Measurements from ENCODE around the gene AEBP2. TPM values are rescaled to one million over a fixed set of nuclear protein-coding genes. Genes with fewer than 3 reads are reported as not detected.

The AEBP2 gene
- total RNA-seq, 1 donor from 2014 or later = 64.9 TPM

DNA sequence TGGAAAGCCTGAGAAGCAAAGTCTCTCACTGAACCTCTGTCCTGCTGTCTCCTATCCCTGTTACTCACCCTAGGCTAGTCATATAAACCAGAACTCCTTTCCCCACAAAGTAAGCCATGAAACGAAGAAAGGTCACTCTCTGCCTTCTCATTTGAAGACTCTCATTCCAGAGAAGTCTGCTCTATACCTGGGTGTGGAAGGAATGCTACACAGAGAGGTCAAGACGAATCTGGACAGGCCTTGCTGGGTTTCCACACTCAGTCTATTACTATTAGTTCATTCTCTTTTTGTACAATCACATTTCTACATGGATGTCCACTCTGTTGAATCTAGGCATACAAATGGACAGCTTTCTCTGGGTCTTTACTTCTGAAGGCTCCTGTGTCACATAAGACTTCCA, 2.4 kb upstream of the AEBP2 start:
- peaks cover 13% of the 10 kb centered on the region for H3K4me1 Mint-ChIP-seq (ENCODE audit: low read depth)
- H3K27ac Mint-ChIP-seq = no peak overlapping the region
- TF ChIP-seq, protein P1, sequence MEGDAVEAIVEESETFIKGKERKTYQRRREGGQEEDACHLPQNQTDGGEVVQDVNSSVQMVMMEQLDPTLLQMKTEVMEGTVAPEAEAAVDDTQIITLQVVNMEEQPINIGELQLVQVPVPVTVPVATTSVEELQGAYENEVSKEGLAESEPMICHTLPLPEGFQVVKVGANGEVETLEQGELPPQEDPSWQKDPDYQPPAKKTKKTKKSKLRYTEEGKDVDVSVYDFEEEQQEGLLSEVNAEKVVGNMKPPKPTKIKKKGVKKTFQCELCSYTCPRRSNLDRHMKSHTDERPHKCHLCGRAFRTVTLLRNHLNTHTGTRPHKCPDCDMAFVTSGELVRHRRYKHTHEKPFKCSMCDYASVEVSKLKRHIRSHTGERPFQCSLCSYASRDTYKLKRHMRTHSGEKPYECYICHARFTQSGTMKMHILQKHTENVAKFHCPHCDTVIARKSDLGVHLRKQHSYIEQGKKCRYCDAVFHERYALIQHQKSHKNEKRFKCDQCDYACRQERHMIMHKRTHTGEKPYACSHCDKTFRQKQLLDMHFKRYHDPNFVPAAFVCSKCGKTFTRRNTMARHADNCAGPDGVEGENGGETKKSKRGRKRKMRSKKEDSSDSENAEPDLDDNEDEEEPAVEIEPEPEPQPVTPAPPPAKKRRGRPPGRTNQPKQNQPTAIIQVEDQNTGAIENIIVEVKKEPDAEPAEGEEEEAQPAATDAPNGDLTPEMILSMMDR (IDR thresholded peaks at IDR 0.05; ENCODE audit: unreplicated experiment) = no peak
- peaks cover 22% of the 10 kb centered on the region for H3K27me3 Mint-ChIP-seq
- peaks cover 3% of the 10 kb centered on the region for H3K9me3 Mint-ChIP-seq (ENCODE audit: low read depth)
- no peak overlapping the region for H3K4me3 Mint-ChIP-seq (ENCODE audit: low read depth)
- peaks cover 4% of the 10 kb centered on the region for H3K36me3 Mint-ChIP-seq (ENCODE audit: insufficient read depth)
- no peak for DNase-seq (ENCODE audit: low spot score, unreplicated experiment)

DNA sequence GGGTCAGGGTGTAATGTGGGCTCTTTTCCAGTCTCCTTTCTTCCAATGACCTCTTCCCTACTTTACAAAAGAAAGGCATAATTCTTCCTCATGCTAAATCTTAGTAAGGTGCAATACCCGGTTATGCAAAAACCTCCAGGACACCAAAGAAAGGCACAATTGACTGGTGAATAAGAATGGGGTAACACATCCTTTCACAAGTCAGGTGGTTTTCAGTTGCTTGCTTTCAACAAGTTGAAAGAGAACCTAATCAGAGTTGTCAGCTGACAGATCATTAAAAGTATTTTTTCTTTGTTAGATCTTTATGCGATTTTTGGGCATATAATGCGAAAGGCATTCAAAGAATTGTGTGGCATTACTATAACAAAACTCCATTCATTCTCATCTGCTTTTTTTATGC, 1.3 kb upstream of the AEBP2 start:
- Mint-ChIP-seq H3K4me3 (ENCODE audit: low read depth) (peak overlapping the region; percentile 32), H3K27me3 (peaks cover 22% of the 10 kb centered on the region), H3K4me1 (ENCODE audit: low read depth) (peaks cover 17% of the 10 kb centered on the region), H3K36me3 (ENCODE audit: insufficient read depth) (peaks cover 5% of the 10 kb centered on the region), H3K9me3 (ENCODE audit: low read depth) (peaks cover 3% of the 10 kb centered on the region), H3K27ac (no peak overlapping the region)
- TF ChIP-seq, protein P1 (IDR thresholded peaks at IDR 0.05; ENCODE audit: unreplicated experiment) = no peak
- DNase-seq (ENCODE audit: low spot score, unreplicated experiment) = no peak

DNA sequence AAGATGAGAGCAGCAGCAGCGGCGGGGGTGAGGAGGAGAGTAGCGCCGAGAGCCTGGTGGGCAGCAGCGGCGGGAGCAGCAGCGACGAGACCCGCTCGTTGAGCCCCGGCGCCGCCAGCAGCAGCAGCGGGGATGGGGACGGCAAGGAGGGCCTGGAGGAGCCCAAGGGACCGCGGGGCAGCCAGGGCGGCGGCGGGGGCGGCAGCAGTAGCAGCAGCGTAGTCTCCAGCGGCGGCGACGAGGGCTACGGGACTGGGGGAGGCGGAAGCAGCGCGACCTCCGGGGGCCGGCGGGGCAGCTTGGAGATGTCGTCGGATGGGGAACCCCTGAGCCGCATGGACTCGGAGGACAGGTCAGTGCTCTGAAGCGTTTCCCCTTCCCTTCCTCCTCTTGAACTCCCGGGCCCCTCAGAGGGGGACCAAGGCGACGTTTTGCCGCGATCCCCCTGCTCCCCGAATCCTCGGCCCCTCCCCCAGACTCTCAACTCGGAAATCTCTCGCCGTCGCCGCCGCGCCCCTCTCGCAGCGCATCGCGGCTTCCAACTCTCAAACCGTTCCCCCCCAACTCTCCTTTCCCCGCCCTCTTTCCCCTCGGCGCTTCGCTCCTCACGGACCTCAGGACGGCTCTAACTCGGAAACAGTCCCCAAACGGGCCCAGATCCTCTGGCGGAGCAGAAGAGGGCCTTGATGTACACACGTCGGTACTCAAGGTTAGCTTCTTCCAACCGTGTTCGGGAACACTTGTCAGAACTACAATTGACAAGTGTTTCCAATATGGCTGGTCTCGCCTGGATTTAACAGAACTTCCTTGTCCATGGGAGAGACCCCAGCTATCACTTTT, 947 bp downstream of the AEBP2 start:
- peaks cover 22% of the 10 kb centered on the region for H3K27me3 Mint-ChIP-seq
- TF ChIP-seq, protein P1 (IDR thresholded peaks at IDR 0.05; ENCODE audit: unreplicated experiment) = no peak
- H3K27ac Mint-ChIP-seq = peak overlapping the region; percentile 98
- H3K4me1 Mint-ChIP-seq (ENCODE audit: low read depth) = peaks cover 25% of the 10 kb centered on the region
- peaks cover 3% of the 10 kb centered on the region for H3K9me3 Mint-ChIP-seq (ENCODE audit: low read depth)
- DNase-seq (ENCODE audit: low spot score, unreplicated experiment) = peak; percentile 53
- peaks cover 12% of the 10 kb centered on the region for H3K36me3 Mint-ChIP-seq (ENCODE audit: insufficient read depth)
- H3K4me3 Mint-ChIP-seq (ENCODE audit: low read depth) = peak overlapping the region; percentile 98

DNA sequence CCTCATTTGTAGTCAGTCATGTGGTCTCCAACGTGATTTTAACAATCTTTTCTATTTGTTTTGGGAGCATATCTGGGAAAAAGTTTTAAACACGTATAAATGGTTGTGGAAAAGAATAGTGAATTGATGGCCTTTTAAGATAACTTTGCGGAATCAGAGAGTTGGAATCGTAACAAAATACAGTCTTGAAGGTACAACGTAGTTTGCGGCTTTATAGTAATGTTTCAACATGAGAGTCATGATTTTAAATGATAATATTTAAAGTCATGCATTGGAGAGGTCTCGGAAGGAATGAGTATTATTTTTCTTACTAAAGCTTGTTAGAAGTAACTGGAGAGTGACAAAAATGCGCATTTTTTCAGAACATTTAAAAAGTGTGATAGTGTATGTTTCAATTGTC, 1.6 kb downstream of the AEBP2 start:
- peaks cover 27% of the 10 kb centered on the region for H3K4me1 Mint-ChIP-seq (ENCODE audit: low read depth)
- peak overlapping the region; percentile 98 for H3K27ac Mint-ChIP-seq
- H3K36me3 Mint-ChIP-seq (ENCODE audit: insufficient read depth) = peaks cover 15% of the 10 kb centered on the region
- H3K4me3 Mint-ChIP-seq (ENCODE audit: low read depth) = peak overlapping the region; percentile 98
- H3K27me3 Mint-ChIP-seq = peaks cover 19% of the 10 kb centered on the region
- TF ChIP-seq, protein P1 (IDR thresholded peaks at IDR 0.05; ENCODE audit: unreplicated experiment) = no peak
- no peak for DNase-seq (ENCODE audit: low spot score, unreplicated experiment)
- H3K9me3 Mint-ChIP-seq (ENCODE audit: low read depth) = peaks cover 3% of the 10 kb centered on the region

DNA sequence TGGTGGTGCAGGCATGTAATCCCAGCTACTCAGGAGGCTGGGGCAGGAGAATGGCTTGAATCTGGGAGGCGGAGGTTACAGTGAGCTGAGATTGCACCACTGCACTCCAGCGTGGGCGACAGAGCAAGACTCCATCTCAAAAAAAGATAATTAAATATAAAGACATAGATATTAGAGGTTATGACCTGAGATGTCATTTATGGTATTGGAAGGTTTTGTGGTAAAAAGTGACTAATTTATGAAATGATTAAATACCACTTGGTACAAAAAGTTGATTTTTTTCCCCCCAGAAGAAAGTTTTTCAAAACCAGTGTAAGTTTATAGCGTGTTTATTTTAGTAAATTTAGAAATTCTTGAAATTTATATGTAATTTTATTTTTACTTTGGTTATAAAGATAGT, 4.3 kb downstream of the AEBP2 start:
- H3K36me3 Mint-ChIP-seq (ENCODE audit: insufficient read depth) = peaks cover 18% of the 10 kb centered on the region
- peaks cover 3% of the 10 kb centered on the region for H3K9me3 Mint-ChIP-seq (ENCODE audit: low read depth)
- H3K4me3 Mint-ChIP-seq (ENCODE audit: low read depth) = no peak overlapping the region
- no peak for DNase-seq (ENCODE audit: low spot score, unreplicated experiment)
- H3K4me1 Mint-ChIP-seq (ENCODE audit: low read depth) = peaks cover 43% of the 10 kb centered on the region
- H3K27me3 Mint-ChIP-seq = peaks cover 4% of the 10 kb centered on the region
- H3K27ac Mint-ChIP-seq = no peak overlapping the region
- TF ChIP-seq, protein P1 (IDR thresholded peaks at IDR 0.05; ENCODE audit: unreplicated experiment) = no peak
